Measurements from ENCODE around the gene TPRG1L.

Gene TPRG1L

DNA sequence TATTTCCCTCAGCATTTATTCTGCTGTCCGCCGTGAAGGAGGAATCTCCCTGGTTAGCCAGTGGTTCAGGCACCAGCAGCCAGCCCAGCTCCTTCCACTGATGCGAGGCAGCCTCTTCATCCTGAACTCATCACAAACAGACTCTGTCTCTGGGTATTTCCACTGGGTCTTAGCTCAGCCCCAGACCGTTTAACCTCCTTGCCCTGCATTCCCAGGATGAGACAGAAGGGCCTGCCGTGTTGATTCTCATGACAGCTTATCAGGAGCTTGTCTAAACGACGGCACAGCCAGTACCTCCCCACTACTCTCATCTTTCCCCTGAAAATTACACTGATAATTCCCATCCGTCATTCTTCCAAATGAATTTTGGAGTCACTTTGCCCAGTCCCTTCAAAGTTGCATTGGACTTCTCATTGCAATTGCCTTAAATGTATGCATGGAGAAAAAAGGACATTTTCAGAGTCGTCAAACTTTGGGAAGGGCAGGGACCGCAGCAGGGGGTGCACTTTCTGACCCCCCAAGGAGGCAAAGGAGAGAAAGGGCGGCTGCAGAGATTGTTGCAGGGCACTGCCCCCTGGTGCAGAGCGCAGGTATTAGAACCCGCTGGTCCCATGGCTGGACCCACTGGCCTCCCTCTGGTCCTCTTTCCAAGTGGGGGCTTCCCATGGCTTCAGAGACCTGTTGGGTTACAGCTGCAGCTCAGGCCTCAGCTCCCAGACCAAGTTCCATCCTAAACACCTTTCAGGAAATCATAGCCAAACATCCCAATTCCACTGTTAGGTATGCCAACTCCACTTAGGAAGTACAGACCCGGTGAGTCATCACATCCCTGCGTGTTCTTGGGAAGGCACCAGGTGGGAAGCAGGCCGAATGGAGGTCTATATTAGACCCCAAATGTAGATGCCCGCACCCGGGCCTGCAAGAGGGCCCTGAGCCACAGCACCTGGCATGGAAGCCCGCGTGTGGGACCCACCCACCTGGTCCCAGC, 9.8 kb upstream of the TPRG1L start:
- TF ChIP-seq, protein P1, sequence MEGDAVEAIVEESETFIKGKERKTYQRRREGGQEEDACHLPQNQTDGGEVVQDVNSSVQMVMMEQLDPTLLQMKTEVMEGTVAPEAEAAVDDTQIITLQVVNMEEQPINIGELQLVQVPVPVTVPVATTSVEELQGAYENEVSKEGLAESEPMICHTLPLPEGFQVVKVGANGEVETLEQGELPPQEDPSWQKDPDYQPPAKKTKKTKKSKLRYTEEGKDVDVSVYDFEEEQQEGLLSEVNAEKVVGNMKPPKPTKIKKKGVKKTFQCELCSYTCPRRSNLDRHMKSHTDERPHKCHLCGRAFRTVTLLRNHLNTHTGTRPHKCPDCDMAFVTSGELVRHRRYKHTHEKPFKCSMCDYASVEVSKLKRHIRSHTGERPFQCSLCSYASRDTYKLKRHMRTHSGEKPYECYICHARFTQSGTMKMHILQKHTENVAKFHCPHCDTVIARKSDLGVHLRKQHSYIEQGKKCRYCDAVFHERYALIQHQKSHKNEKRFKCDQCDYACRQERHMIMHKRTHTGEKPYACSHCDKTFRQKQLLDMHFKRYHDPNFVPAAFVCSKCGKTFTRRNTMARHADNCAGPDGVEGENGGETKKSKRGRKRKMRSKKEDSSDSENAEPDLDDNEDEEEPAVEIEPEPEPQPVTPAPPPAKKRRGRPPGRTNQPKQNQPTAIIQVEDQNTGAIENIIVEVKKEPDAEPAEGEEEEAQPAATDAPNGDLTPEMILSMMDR (conservative IDR thresholded peaks at IDR 0.05; ENCODE audit: low read depth, low read length) = peak; percentile 81
- DNase-seq (ENCODE audit: low read depth) = peak; percentile 31
- H3K4me3 ChIP-seq (ENCODE audit: low read depth, low read length) = no peak overlapping the region

DNA sequence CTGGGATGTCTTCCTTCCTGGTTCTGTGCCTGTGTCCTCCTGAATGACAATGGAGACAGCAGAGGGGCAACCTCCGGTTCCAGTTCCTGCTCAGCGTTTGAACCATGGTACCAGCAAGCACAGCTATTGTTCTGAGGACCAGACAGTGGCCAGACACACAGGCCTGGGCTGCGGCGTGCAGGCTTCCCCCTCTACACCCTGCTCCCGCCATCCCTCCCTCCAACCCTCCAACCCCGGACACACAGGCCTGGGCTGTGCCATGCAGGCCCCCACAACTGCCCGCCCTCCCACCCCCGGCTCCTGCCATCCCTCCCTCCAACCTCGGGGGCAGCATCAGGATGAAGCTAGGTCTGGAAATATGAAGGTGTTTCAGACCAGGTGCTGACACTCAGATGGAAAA, 8.0 kb upstream of the TPRG1L start:
- TF ChIP-seq, protein P1 (conservative IDR thresholded peaks at IDR 0.05; ENCODE audit: low read depth, low read length) = no peak
- DNase-seq (ENCODE audit: low read depth) = no peak
- H3K4me3 ChIP-seq (ENCODE audit: low read depth, low read length) = no peak overlapping the region

DNA sequence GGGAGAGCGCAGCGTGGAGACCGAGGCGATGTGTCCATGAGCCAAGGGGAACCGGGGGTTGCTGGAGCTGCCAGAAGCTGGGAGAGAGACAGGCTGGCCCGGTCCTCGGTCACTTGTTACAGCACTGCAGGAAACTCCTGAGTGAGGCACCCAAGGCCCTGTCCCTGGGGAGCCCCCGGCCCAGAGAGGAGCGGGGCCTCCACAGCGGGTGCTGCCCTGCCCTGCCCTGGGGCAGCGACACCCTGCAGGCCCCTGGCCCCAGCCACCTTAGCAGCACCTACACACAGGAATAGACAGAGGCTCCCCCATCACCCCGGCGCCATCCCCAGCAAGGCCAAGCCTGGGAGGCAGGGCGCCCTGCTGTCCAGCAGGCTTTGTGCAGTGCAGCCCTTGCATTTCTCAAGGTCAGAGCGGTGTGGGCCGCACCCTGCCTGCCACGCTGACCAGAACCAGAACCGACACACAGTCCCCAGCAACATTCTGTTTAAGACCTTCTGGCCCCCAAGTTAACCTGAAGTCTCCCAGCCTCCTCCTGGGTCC, 6.9 kb upstream of the TPRG1L start:
- no peak for DNase-seq (ENCODE audit: low read depth)
- TF ChIP-seq, protein P1 (conservative IDR thresholded peaks at IDR 0.05; ENCODE audit: low read depth, low read length) = no peak
- no peak overlapping the region for H3K4me3 ChIP-seq (ENCODE audit: low read depth, low read length)

DNA sequence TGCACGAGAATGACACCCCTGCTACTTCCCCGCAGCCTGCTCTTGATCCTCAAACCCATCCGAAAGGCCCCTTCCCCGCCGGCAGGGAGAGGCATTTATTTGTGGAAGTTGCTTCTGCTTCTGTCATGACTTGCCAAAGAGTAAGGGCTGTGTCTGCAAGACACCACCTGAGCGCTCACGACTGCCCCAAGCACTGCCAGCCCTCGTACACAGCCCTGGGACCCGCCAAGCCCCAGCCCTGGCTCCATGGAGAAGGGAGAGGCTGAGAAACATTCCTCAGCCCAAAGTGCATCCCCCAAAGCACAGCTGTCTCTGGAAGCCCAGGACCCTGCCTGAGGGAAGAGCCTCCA, 6.3 kb upstream of the TPRG1L start:
- TF ChIP-seq, protein P1 (conservative IDR thresholded peaks at IDR 0.05; ENCODE audit: low read depth, low read length) = no peak
- DNase-seq (ENCODE audit: low read depth) = no peak
- H3K4me3 ChIP-seq (ENCODE audit: low read depth, low read length) = no peak overlapping the region

DNA sequence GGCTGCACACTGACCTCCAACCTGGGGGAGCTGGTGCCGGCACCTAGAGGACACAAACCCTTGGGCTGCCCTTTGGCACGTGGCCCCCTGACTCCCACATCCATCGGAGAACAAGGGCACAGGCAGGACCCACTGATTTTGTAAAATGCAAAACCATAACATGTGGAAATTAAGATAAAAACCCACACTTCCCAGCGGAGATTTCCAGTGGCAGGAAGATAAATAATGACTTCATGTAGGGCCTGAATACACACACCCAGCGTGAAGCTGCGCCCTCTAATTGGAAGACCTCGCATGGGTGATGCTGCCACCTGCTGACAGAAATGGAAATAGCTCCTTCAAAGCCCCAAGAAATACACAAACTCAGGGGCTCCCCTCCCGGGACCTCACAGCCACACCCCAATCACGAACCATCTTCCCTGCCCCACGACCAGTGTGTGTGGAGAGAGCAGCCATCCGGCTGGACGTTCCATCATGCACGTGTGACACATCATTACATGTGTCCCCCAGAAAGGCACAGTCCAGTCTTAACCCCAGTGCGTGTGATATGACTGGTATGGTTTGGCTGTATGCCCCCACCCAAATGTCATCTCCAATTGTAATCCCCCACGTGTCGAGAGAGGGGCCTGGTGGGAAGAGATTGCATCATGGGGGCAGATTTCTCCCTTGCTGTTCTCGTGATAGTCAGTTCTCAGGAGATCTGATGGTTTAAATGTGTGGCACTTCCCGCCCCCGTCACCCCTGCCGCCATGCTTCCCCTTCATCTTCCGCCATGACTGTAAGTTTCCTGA, 5.7 kb upstream of the TPRG1L start:
- DNase-seq (ENCODE audit: low read depth) = peak; percentile 90
- no peak overlapping the region for H3K4me3 ChIP-seq (ENCODE audit: low read depth, low read length)
- TF ChIP-seq, protein P1 (conservative IDR thresholded peaks at IDR 0.05; ENCODE audit: low read depth, low read length) = peak; percentile 85

DNA sequence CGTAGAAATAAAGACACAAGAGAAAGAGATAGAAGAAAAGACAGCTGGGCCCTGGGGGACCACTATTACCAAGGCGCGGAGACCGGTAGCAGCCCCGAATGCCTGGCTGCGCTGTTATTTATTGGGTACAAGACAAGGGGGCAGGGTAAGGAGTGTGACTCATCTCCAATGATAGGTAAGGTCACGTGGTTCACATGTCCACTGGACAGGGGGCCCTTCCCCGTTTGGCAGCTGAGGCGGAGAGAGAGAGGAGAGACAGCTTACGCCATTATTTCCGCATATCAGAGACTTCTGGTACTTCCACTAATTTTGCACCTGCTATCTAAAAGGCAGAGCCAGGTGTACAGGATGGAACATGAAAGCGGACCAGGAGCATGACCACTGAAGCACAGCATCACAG, 4.1 kb upstream of the TPRG1L start:
- H3K4me3 ChIP-seq (ENCODE audit: low read depth, low read length) = no peak overlapping the region
- DNase-seq (ENCODE audit: low read depth) = no peak
- TF ChIP-seq, protein P1 (conservative IDR thresholded peaks at IDR 0.05; ENCODE audit: low read depth, low read length) = no peak

All from choroid plexus epithelial cell (primary cell).